ENCODE data around the gene ANKRD13B. TPM values are rescaled to one million over a fixed set of nuclear protein-coding genes. Genes with fewer than 3 reads are reported as not detected.
A peak's percentile ranks its signal among the peaks of the same experiment; 100 is the strongest.

The ANKRD13B gene
- total and polyA plus RNA-seq, 5 donors = 5.0 to 11.0 (median 6.7) TPM

DNA sequence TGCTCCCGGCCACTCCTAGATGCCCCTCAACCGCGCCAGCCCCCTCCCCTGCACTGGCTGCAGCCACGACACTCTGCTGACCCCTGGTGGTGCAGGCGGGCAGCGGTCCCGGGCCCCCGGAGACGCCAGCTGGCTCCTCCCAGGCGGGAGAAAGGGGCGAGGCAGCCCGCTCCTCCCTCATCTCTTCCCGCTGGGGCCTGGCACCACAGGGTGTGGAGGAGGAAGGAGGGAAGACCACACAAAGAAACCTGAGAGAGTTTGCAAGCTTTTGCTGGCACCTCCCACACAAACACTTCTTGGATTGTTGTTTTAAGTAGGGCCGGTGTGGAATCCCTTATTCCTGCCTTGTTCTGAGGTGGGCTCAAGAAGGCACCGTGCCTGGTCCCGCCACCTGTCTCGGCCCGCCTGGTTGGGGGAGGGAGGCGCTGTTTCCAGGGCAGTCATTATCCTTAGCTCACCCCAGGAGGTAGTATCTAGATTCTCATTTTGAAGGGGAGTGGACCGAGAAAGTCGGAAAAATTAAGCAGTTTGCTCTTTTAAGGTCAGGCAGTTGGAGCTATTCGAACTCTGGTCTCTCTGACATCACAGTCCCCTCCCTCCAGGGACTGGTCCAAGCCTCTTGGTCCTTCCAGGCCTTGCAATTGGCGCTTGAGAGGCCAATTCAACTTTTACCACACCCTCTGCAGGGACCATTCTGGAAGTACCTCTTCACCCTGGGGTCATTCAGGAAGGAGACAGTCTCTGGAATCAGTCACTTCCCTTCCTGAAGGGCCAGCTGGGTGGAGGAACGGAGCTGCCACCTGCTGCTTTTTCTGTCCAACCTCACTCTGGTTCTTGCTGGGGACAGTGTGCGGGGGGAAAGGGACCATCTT is 959 bp upstream of the ANKRD13B start:
- ATAC-seq (peak; percentile 75 to 76), DNase-seq (peak; percentile 89 to 97 (median 97))
- Histone ChIP-seq H3K27ac (ENCODE audit: low read length) (peak overlapping the region; percentile 55), H3K4me1 (ENCODE audit: control insufficient read depth, insufficient read depth, low read length) (peaks cover 7% of the 10 kb centered on the region), H3K9me3 (ENCODE audit: control insufficient read depth, low read length) (no peaks in the 10 kb centered on the region), H3K4me3 (ENCODE audit: low read length) (peak overlapping the region; percentile 12), H3K27me3 (ENCODE audit: control insufficient read depth, insufficient read depth) (no peaks in the 10 kb centered on the region)
- intact Hi-C loops (cut with DNase I) = no loop called here
- 10% methylated on average over 25 of the region's 25 CpGs for WGBS

DNA sequence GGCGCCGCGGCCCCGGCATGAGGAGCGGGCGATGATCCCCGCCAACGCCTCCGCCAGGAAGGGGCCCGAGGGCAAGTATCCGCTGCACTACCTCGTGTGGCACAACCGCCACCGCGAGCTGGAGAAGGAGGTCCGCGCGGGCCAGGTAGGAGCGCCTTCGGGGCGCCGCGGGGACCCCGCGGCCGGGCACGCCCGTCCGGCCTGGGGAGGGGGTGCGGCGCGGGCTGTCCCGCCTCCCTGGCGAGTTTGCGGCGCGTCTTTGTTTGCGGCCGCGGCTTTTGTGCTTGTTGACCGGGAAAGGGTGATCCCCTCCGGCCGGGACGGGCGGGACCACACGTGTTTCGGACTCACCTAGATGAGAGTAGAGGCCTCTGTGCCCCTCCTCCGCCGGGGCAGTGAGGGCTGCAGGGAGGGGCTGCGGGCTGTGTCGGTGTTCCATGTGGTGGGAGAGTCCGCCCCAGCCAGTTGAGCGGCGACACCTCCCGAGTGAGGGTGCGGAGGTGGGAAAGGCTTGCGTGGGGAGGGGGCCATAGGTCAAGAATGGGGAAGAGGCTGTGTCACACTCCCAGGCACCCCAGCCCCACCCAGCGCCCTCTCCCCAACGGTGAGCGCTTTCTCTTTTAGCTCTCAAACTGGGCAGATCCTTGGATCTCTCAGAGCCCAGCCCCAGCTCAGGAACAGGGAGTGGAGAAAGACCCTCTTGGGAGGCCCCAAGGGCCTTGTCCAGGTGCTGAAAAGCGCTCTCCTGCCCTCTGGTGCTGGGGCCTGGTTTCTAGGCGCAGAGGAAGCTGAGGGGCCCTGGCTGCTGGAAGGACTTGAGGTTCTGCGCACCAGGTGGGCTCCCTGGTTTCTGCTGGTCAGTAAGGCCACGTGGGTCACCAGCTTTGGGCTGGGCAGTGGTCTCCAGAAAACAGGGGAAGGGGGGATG is 923 bp downstream of the ANKRD13B start:
- intact Hi-C loops (cut with DNase I) = no loop called here
- Histone ChIP-seq H3K4me3 (ENCODE audit: low read length) (peak overlapping the region; percentile 86), H3K27ac (ENCODE audit: low read length) (no peak overlapping the region), H3K9me3 (ENCODE audit: control insufficient read depth, low read length) (no peaks in the 10 kb centered on the region), H3K27me3 (ENCODE audit: control insufficient read depth, insufficient read depth) (no peaks in the 10 kb centered on the region), H3K4me1 (ENCODE audit: control insufficient read depth, insufficient read depth, low read length) (peaks cover 3% of the 10 kb centered on the region)
- ATAC-seq = no peak
- peak in 2 of 3 donors; percentile 67 to 73 for DNase-seq
- WGBS = 8% methylated on average over 64 of the region's 64 CpGs

DNA sequence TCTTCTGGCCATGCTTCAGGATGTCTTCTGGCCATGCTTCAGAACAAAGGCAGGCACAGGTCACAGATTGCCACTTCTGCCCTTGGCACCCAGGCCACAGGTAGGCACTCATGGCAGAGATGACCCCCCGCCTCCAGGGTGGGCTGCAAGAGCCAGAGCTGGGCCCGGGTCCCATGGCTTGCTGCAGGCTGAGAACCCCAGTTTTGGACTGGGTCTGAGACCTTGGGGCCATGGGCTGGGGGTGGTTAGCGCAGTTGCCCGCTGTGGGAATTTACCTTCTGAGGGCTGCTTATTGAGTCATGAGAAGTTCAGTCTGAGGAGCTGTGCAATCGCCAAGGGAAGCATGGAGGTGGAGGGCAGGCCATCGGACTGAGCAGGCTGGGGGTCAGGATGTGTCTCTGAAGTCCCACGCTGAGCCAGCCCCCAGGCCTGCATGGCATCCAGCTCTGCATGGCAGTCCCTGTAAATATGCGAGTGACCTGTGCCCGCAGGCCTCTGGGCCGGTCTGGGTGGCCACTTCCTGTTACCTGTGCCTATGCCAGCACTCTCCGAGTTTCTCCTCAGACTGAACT is 1.7 kb downstream of the ANKRD13B start:
- intact Hi-C loops (cut with DNase I) = no loop called here
- peaks cover 3% of the 10 kb centered on the region for H3K4me1 ChIP-seq (ENCODE audit: control insufficient read depth, insufficient read depth, low read length)
- WGBS = 91% methylated on average over 11 of the region's 11 CpGs
- no peaks in the 10 kb centered on the region for H3K9me3 ChIP-seq (ENCODE audit: control insufficient read depth, low read length)
- no peak overlapping the region for H3K27ac ChIP-seq (ENCODE audit: low read length)
- H3K27me3 ChIP-seq (ENCODE audit: control insufficient read depth, insufficient read depth) = no peaks in the 10 kb centered on the region
- ATAC-seq (no peak), DNase-seq (peak in 2 of 3 donors; percentile 55 to 59)
- no peak overlapping the region for H3K4me3 ChIP-seq (ENCODE audit: low read length)

DNA sequence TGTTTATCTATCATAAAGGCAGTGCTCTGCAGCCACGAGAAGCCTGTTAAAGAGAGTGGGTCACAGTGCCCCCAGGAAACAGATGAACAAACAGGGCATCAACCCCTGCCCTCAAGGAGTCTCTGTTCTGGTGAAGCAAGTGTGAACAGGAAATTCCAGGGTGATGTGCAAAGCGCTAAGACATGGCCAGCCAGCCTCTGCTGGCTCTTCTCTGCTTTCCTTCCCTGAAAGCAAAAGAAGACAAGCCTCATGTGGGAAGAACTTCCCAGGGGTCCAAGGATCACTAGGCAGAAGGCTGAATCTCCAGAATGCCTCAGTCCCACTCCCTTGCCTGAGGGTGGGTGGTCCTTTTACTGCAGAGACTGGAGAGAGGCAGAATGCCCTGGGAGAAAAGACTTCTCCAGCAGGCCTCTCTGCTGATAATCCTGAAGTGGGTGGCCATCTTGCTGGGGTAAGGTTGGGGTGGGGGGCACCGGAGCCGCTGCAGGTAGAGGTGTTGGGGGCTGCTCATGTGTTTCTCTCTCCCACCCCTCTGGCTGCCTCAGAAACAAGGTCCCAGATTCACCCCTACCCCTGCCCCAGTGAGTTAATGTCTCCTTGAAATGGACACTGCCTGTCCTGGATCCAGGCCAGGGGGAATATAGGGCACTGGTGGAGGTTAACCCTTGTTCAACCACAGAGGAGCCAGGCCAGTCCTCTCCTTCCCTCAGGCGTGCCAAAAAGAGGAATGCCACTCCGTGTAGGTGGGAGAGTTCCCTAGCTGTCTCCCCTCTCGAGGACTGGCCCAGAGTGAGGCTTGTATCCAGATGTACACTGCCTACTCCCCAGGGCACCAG is 2.4 kb downstream of the ANKRD13B start:
- 73% methylated on average over 7 of the region's 7 CpGs for WGBS
- Histone ChIP-seq H3K27ac (ENCODE audit: low read length) (no peak overlapping the region), H3K9me3 (ENCODE audit: control insufficient read depth, low read length) (no peaks in the 10 kb centered on the region), H3K4me3 (ENCODE audit: low read length) (no peak overlapping the region), H3K4me1 (ENCODE audit: control insufficient read depth, insufficient read depth, low read length) (peaks cover under 1% of the 10 kb centered on the region), H3K27me3 (ENCODE audit: control insufficient read depth, insufficient read depth) (no peaks in the 10 kb centered on the region)
- DNase-seq (peak in 1 of 3 donors; percentile 40), ATAC-seq (no peak)
- intact Hi-C loops (cut with DNase I) = no loop called here

DNA sequence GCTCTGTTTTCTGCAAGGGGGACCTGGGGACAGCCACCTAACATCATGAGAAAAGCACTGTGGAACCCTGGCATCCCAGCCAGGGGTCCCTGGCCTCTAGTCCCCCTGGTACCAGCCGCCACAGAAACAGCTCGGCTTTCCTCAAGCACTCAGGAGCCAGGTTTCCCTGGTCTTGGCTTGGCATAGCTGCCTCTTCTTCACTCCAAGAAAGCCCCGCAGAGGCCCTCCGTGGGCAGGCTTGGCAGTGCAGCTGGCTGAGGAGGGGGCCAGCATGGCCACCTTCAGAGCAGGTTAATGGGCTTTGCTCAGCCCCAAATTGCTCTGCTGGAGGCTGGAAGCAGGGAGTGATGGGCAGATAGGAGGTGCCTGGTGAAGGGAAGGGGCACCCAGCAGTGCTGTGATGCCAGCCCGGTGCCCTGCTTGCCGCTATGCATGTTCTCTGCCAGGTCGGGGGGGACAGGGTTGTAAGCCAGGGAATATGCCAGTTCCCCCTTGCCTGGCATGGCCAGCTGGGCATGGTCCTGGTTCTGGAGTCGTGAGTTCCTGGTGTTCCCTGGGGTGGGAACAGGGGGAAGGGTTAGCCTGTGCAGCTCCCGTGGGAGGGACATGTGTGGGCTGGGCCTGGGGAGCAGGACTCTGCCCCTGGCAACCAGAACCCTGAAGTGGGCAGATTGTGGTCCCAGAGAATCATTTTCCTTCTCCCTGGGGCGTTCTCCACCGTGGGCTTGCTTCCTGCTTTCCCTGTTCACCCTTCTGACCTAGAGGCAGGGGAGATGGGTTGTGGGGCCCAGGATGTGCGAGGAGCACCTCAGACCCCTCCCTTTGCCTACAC is 3.2 kb downstream of the ANKRD13B start:
- intact Hi-C loops (cut with DNase I) = no loop called here
- WGBS = 76% methylated on average over 12 of the region's 12 CpGs
- H3K9me3 ChIP-seq (ENCODE audit: control insufficient read depth, low read length) = no peaks in the 10 kb centered on the region
- no peak overlapping the region for H3K4me3 ChIP-seq (ENCODE audit: low read length)
- H3K4me1 ChIP-seq (ENCODE audit: control insufficient read depth, insufficient read depth, low read length) = no peaks in the 10 kb centered on the region
- DNase-seq = peak in 2 of 3 donors; percentile 52 to 54
- no peaks in the 10 kb centered on the region for H3K27me3 ChIP-seq (ENCODE audit: control insufficient read depth, insufficient read depth)
- ATAC-seq = no peak
- no peak overlapping the region for H3K27ac ChIP-seq (ENCODE audit: low read length)

DNA sequence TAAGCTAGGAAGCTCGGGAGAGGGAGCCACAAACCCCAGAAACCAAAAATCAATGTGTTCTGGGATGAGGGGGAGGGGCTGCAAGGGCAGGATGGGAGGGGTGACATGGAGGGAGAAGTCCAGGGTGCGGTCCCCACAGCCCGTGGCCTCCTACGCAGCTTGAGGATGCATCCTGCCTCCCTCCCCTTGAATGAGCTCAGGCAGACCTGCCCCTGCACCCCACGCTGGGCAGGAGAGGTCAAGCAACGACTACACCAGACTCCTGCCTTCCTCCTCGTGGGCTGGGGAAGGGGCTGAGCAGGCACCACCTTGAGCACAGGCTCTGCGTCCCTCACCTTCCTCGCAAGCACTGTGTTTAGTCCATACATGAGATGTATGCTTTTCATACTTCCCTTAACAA is 3.9 kb downstream of the ANKRD13B start:
- H3K27me3 ChIP-seq (ENCODE audit: control insufficient read depth, insufficient read depth) = no peaks in the 10 kb centered on the region
- WGBS = 48% methylated on average over 9 of the region's 9 CpGs
- intact Hi-C loops (cut with DNase I) = no loop called here
- no peak overlapping the region for H3K27ac ChIP-seq (ENCODE audit: low read length)
- ATAC-seq = peak in 1 of 2 donors; percentile 44
- peak in 2 of 3 donors; percentile 65 to 74 for DNase-seq
- no peaks in the 10 kb centered on the region for H3K9me3 ChIP-seq (ENCODE audit: control insufficient read depth, low read length)
- H3K4me1 ChIP-seq (ENCODE audit: control insufficient read depth, insufficient read depth, low read length) = no peaks in the 10 kb centered on the region
- H3K4me3 ChIP-seq (ENCODE audit: low read length) = no peak overlapping the region

DNA sequence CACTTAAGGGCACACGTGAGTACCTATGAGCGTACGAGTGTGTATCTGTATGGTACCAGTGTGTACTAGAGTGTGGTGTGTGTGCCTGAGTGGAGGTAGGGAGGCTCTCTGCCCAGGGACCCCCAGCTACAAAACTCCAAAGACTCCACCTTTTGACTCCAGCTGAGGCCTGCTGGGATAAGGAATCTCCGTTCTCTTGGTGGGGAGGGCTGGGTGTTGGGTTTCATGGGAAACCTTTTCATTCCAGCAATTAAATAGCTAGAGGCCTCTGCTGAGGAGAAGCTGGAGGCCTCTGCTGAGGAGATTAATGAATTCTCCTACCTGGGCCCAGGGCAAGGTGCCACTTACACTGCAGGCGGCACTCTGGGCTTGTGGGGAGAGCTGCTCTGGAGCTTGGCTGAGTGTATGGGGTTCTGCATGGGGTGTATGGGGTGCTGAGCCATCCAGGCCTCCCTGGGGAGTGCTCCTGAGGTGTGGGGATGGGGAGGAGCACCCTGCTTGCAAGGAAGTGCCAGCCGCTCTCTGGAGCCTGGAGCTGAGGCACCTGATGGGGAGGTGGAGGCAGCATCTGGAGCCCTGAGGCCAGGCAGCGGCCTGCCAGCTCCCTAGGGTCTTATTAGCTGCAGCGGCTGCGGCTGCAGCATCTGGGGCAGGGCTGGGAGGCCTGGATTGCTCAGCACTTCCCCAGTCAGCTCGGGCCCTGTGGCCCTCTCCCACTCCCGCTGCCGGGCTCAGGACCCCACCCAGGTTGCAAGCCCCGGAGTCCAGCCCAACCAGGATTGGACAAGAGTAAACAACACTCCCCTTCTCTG is 4.6 kb downstream of the ANKRD13B start:
- Histone ChIP-seq H3K27me3 (ENCODE audit: control insufficient read depth, insufficient read depth) (no peaks in the 10 kb centered on the region), H3K4me1 (ENCODE audit: control insufficient read depth, insufficient read depth, low read length) (no peaks in the 10 kb centered on the region), H3K27ac (ENCODE audit: low read length) (no peak overlapping the region), H3K4me3 (ENCODE audit: low read length) (no peak overlapping the region), H3K9me3 (ENCODE audit: control insufficient read depth, low read length) (no peaks in the 10 kb centered on the region)
- intact Hi-C loops (cut with DNase I) = no loop called here
- no peak for ATAC-seq
- DNase-seq = peak in 2 of 3 donors; percentile 55 to 63
- 54% methylated on average over 13 of the region's 13 CpGs for WGBS

DNA sequence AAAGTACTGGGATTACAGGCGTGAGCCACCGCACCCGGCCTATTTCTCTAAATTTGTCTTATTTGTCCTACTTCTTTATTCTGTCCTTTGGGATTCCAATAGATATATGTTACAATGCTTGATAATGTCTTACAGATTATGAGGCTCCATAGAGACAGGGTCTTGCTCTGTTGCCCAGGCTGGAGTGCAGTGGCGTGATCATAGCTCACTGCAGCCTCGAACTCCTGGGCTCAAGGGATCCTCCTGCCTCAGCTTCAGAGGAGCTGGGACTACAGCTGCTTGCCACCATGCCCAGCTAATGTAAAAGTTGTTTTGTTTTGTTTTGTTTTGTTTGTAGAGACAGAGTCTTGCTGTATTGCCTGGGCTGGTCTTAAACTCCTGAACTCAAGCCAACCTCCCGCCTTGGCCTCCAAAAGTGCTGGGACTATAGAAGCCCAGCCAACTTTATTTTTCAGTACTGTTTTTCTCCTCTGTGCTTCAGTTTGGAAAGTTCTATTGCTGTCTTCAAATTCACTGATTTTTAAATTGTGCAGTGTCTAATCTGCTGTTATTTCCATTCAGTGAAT is 10.3 kb downstream of the ANKRD13B start:
- no peak overlapping the region for H3K4me3 ChIP-seq (ENCODE audit: low read length)
- 78% methylated on average over 6 of the region's 6 CpGs for WGBS
- intact Hi-C loops (cut with DNase I) = no loop called here
- ATAC-seq (peak in 1 of 2 donors; percentile 29), DNase-seq (peak in 2 of 3 donors; percentile 58 to 80)
- H3K9me3 ChIP-seq (ENCODE audit: control insufficient read depth, low read length) = no peaks in the 10 kb centered on the region
- no peaks in the 10 kb centered on the region for H3K27me3 ChIP-seq (ENCODE audit: control insufficient read depth, insufficient read depth)
- no peaks in the 10 kb centered on the region for H3K4me1 ChIP-seq (ENCODE audit: control insufficient read depth, insufficient read depth, low read length)
- peak overlapping the region; percentile 31 for H3K27ac ChIP-seq (ENCODE audit: low read length)

All from right cardiac atrium (tissue), 5 donors.